ENCODE data around the gene PCDHGA7. TPM values are rescaled to one million over a fixed set of nuclear protein-coding genes. Genes with fewer than 3 reads are reported as not detected.

PCDHGA7 gene
- total RNA-seq, 2 donors from 2014 or later = 0.25 TPM; not detected in 1

Other genes with a start within 250 kb of the PCDHGA7 start
- under 1 TPM; 0.12 to 0.34 TPM for gene PCDHB5, start 247.5 kb upstream of the PCDHGA7 start, total RNA-seq
- gene PCDHB6, start 232.7 kb upstream of the PCDHGA7 start, total RNA-seq = not detected
- gene PCDHB7, start 210.1 kb upstream of the PCDHGA7 start, total RNA-seq = not detected
- not detected for gene PCDHB8, start 205.0 kb upstream of the PCDHGA7 start, total RNA-seq
- gene PCDHB16, start 200.4 kb upstream of the PCDHGA7 start, total RNA-seq = not detected
- 1 to 10 TPM in 1 of 2 donors, not detected in 1; 1.0 TPM for gene PCDHB9, start 195.6 kb upstream of the PCDHGA7 start, total RNA-seq
- not detected for gene PCDHB10, start 190.4 kb upstream of the PCDHGA7 start, total RNA-seq
- gene PCDHB11, start 183.1 kb upstream of the PCDHGA7 start, total RNA-seq = not detected
- not detected for gene PCDHB12, start 174.0 kb upstream of the PCDHGA7 start, total RNA-seq
- not detected for gene PCDHB13, start 168.8 kb upstream of the PCDHGA7 start, total RNA-seq
- gene PCDHB14, start 159.4 kb upstream of the PCDHGA7 start, total RNA-seq = not detected
- gene PCDHB15, start 137.3 kb upstream of the PCDHGA7 start, total RNA-seq = under 1 TPM in 1 of 2 donors, not detected in 1; 0.10 TPM
- under 1 TPM; 0.65 to 0.70 TPM for gene SLC25A2, start 78.7 kb upstream of the PCDHGA7 start, total RNA-seq
- 10 to 100 TPM; 74.4 to 90.7 TPM for gene TAF7, start 62.0 kb upstream of the PCDHGA7 start, total RNA-seq
- not detected for gene PCDHGA1, start 52.2 kb upstream of the PCDHGA7 start, total RNA-seq
- not detected for gene PCDHGA2, start 44.0 kb upstream of the PCDHGA7 start, total RNA-seq
- under 1 TPM in 1 of 2 donors, not detected in 1; 0.22 TPM for gene PCDHGA3, start 38.9 kb upstream of the PCDHGA7 start, total RNA-seq
- under 1 TPM in 1 of 2 donors, not detected in 1; 0.13 TPM for gene PCDHGB1, start 32.6 kb upstream of the PCDHGA7 start, total RNA-seq
- under 1 TPM in 1 of 2 donors, not detected in 1; 0.12 TPM for gene PCDHGA4, start 27.7 kb upstream of the PCDHGA7 start, total RNA-seq
- under 1 TPM; 0.44 to 0.45 TPM for gene PCDHGB2, start 22.7 kb upstream of the PCDHGA7 start, total RNA-seq
- under 1 TPM in 1 of 2 donors, not detected in 1; 0.16 TPM for gene PCDHGA5, start 18.6 kb upstream of the PCDHGA7 start, total RNA-seq
- gene PCDHGB3, start 12.5 kb upstream of the PCDHGA7 start, total RNA-seq = under 1 TPM; 0.13 to 0.32 TPM
- under 1 TPM; 0.10 to 0.40 TPM for gene PCDHGA6, start 8.9 kb upstream of the PCDHGA7 start, total RNA-seq
- under 1 TPM; 0.08 to 0.10 TPM for gene PCDHGB4, start 5.0 kb downstream of the PCDHGA7 start, total RNA-seq
- under 1 TPM in 1 of 2 donors, not detected in 1; 0.05 TPM for gene PCDHGA8, start 9.9 kb downstream of the PCDHGA7 start, total RNA-seq
- under 1 TPM; 0.26 to 0.35 TPM for gene PCDHGB5, start 15.2 kb downstream of the PCDHGA7 start, total RNA-seq
- not detected for gene PCDHGA9, start 20.0 kb downstream of the PCDHGA7 start, total RNA-seq
- gene PCDHGB6, start 25.3 kb downstream of the PCDHGA7 start, total RNA-seq = under 1 TPM; 0.10 to 0.20 TPM
- gene PCDHGA10, start 30.2 kb downstream of the PCDHGA7 start, total RNA-seq = under 1 TPM; 0.10 to 0.18 TPM
- gene PCDHGB7, start 34.9 kb downstream of the PCDHGA7 start, total RNA-seq = not detected
- gene PCDHGA11, start 38.3 kb downstream of the PCDHGA7 start, total RNA-seq = not detected
- gene PCDHGA12, start 47.8 kb downstream of the PCDHGA7 start, total RNA-seq = not detected
- not detected for gene PCDHGC3, start 93.2 kb downstream of the PCDHGA7 start, total RNA-seq
- not detected for gene PCDHGC4, start 102.3 kb downstream of the PCDHGA7 start, total RNA-seq
- not detected for gene PCDHGC5, start 106.3 kb downstream of the PCDHGA7 start, total RNA-seq
- 100 to 1,000 TPM; 256 to 327 TPM for gene DIAPH1, start 236.3 kb downstream of the PCDHGA7 start, total RNA-seq